ENCODE data around the gene ATP6V0E1. TPM values are rescaled to one million over a fixed set of nuclear protein-coding genes. Genes with fewer than 3 reads are reported as not detected.

Gene ATP6V0E1
- total RNA-seq, 1 donor from 2014 or later = 272 TPM

DNA sequence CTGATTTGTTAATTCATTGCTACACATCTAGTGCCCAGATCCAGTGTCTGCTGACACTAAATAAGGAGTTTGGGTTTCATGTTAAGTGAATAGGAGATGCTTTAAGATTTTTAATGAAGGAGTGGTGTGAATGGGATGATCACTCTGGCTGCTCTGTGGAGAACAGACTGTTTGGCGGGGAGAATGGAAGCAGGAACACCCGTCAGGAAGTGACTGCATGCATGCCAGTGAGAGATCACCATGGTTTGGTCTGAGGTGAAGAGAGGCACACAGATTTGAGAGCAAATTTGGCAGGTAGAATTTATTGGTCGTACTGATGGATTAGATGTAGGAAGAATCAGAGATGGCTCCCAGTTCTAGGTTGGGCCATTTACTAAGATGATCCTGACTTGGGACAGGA is 19.8 kb downstream of the ATP6V0E1 start:
- no peak overlapping the region for H3K4me3 Mint-ChIP-seq (ENCODE audit: unreplicated experiment)
- H3K4me1 Mint-ChIP-seq (ENCODE audit: low read depth) = peaks cover 50% of the 10 kb centered on the region
- peaks cover 1% of the 10 kb centered on the region for H3K36me3 Mint-ChIP-seq (ENCODE audit: low read depth)
- TF ChIP-seq, protein P1, sequence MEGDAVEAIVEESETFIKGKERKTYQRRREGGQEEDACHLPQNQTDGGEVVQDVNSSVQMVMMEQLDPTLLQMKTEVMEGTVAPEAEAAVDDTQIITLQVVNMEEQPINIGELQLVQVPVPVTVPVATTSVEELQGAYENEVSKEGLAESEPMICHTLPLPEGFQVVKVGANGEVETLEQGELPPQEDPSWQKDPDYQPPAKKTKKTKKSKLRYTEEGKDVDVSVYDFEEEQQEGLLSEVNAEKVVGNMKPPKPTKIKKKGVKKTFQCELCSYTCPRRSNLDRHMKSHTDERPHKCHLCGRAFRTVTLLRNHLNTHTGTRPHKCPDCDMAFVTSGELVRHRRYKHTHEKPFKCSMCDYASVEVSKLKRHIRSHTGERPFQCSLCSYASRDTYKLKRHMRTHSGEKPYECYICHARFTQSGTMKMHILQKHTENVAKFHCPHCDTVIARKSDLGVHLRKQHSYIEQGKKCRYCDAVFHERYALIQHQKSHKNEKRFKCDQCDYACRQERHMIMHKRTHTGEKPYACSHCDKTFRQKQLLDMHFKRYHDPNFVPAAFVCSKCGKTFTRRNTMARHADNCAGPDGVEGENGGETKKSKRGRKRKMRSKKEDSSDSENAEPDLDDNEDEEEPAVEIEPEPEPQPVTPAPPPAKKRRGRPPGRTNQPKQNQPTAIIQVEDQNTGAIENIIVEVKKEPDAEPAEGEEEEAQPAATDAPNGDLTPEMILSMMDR (IDR thresholded peaks at IDR 0.05) = no peak
- H3K27ac Mint-ChIP-seq (ENCODE audit: unreplicated experiment) = peak overlapping the region; percentile 6
- DNase-seq (ENCODE audit: low spot score) = no peak
- H3K9me3 Mint-ChIP-seq (ENCODE audit: low read depth) = no peaks in the 10 kb centered on the region
- H3K27me3 Mint-ChIP-seq (ENCODE audit: low read depth) = no peaks in the 10 kb centered on the region

DNA sequence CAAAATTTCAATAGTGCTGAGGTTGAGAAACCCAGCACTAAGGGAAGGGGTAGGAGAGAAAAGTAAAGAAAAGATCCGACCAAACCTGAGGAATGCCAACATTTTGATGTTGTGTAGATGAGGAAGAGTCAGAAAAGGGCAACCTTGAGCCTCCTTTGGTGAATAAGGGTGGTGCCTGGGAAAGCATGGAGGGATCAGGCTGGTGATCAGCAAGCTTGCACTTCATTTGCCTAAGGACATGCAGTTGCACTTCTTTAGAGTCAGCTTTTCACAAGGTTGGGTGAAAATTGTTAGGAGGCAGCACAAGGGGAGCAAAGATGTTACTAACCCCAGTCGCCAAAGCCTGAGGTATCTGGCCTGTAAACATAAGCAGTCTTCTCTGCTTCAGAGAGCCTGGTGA is 20.4 kb downstream of the ATP6V0E1 start:
- no peaks in the 10 kb centered on the region for H3K9me3 Mint-ChIP-seq (ENCODE audit: low read depth)
- TF ChIP-seq, protein P1 (IDR thresholded peaks at IDR 0.05) = no peak
- DNase-seq (ENCODE audit: low spot score) = no peak
- no peak overlapping the region for H3K27ac Mint-ChIP-seq (ENCODE audit: unreplicated experiment)
- H3K4me1 Mint-ChIP-seq (ENCODE audit: low read depth) = peaks cover 49% of the 10 kb centered on the region
- no peaks in the 10 kb centered on the region for H3K27me3 Mint-ChIP-seq (ENCODE audit: low read depth)
- no peak overlapping the region for H3K4me3 Mint-ChIP-seq (ENCODE audit: unreplicated experiment)
- H3K36me3 Mint-ChIP-seq (ENCODE audit: low read depth) = peaks cover 1% of the 10 kb centered on the region

DNA sequence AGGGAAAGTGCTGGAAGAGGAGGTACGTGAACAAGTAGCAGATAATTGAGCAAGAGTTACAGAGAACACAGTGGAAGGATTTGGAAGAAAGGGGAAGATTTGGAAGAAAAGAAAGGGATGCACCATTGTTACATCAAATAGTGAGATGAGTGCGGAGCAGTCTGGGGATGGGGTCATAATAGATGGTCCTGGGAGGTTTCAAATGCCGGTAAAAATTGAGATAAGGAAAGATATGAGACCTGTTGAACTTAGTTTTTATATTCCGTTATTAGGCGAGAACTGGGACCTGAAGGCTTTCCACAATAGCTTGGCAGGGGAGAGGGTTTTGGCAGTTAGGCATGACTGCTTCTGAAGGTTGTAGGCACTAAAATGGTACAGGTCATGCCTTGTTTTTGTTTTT is 20.9 kb downstream of the ATP6V0E1 start:
- Mint-ChIP-seq H3K4me3 (ENCODE audit: unreplicated experiment) (no peak overlapping the region), H3K36me3 (ENCODE audit: low read depth) (peaks cover 1% of the 10 kb centered on the region), H3K27ac (ENCODE audit: unreplicated experiment) (no peak overlapping the region), H3K4me1 (ENCODE audit: low read depth) (peaks cover 44% of the 10 kb centered on the region), H3K27me3 (ENCODE audit: low read depth) (no peaks in the 10 kb centered on the region), H3K9me3 (ENCODE audit: low read depth) (no peaks in the 10 kb centered on the region)
- TF ChIP-seq, protein P1 (IDR thresholded peaks at IDR 0.05) = no peak
- DNase-seq (ENCODE audit: low spot score) = no peak

DNA sequence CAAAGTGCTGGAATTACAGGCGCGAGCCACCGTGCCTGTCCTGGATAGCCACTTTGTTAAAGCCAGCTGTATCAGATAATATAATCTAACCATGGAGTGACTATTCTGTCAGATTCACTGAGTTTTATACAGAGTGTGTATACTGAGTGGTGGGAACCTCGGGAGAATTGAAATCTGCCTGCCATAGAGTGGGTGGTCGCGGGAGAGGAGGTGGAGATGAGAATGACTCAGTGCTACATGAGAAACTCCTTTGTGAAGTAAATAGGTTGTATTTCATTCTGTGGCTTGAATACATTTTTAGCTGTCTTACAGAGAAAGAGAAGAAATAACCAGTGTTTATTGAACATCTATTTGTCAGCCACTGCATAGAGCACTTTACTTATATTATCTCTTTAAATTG is 26.4 kb downstream of the ATP6V0E1 start:
- Mint-ChIP-seq H3K4me1 (ENCODE audit: low read depth) (peaks cover 38% of the 10 kb centered on the region), H3K27me3 (ENCODE audit: low read depth) (no peaks in the 10 kb centered on the region), H3K36me3 (ENCODE audit: low read depth) (no peaks in the 10 kb centered on the region), H3K27ac (ENCODE audit: unreplicated experiment) (no peak overlapping the region), H3K9me3 (ENCODE audit: low read depth) (no peaks in the 10 kb centered on the region), H3K4me3 (ENCODE audit: unreplicated experiment) (no peak overlapping the region)
- DNase-seq (ENCODE audit: low spot score) = no peak
- TF ChIP-seq, protein P1 (IDR thresholded peaks at IDR 0.05) = no peak

DNA sequence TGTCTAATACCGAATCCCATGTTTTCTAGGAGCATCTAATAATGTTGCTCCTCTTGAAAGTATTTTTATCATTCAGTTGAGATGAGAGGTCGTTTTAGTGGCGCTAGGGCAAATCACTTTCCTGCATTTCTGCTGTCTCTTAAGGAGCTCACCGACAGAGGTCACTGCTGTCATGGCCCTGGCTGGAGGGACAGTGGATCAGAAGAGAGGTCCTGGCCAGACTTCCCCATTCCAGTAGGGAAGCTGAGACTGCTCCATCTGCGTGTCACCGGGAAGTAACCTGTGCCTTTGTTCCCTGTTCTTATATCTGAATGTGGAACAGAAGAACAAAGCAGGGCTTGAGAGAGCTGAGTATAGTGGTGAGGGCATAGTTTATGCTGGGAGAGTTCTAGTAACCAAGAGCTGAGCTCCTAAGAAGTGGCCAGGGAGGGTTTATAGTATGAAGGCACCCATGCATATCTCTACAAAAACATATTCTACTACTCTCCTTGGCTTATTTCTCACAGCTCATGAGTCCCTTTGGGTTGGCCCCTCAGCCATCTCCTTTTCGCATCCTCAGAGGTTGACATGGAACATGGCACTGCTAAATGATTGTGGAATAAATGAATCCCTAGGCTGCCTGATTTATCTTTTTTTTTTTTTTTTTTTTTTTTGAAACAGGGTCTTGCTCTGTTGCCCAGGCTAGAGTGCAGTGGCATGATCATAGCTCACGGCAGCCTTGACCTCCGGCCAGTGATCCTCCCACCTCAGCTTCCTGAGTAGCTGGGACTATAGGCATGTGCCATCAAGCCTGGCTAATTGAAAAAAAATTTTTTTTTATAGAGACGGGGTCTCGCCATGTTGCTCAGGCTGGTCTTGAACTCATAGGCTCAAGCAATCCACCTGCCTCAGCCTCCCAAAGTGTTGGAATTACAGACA is 27.2 kb downstream of the ATP6V0E1 start:
- Mint-ChIP-seq H3K4me3 (ENCODE audit: unreplicated experiment) (no peak overlapping the region), H3K27ac (ENCODE audit: unreplicated experiment) (peak overlapping the region; percentile 23), H3K36me3 (ENCODE audit: low read depth) (no peaks in the 10 kb centered on the region), H3K9me3 (ENCODE audit: low read depth) (no peaks in the 10 kb centered on the region), H3K4me1 (ENCODE audit: low read depth) (peaks cover 42% of the 10 kb centered on the region), H3K27me3 (ENCODE audit: low read depth) (no peaks in the 10 kb centered on the region)
- DNase-seq (ENCODE audit: low spot score) = no peak
- TF ChIP-seq, protein P1 (IDR thresholded peaks at IDR 0.05) = peak; percentile 64
